GM12878 (cell line): Measurements from ENCODE around the gene FNDC3B.

Experiments used
- BHLHE40 ChIP-seq, 2 experiments: fragments of 450-650 bp in 1 of 2; IDR thresholded peaks; 2 replicates each; pipeline ENCODE4 v1.6.1; 2011 to 2017; ENCODE audit warnings: low read depth in 2 of 2, borderline replicate concordance in 1 of 2, improper control_type of control experiment in 1 of 2, low read length in 1 of 2, mild to moderate bottlenecking in 1 of 2
- CTCF ChIP-seq, 3 experiments: IDR thresholded peaks in 2 of 3; conservative IDR thresholded peaks in 1 of 3; 2 replicates each; pipeline ENCODE4 v1.5.1; 2011; ENCODE audit warnings: low read depth in 3 of 3, low read length in 3 of 3, mild to moderate bottlenecking in 3 of 3, control low read depth in 2 of 3, moderate library complexity in 2 of 3, inconsistent platforms in 1 of 3, mixed read lengths in 1 of 3; ENCODE audit not compliant: control insufficient read depth in 2 of 3, insufficient read depth in 1 of 3; ENCODE audit errors: extremely low read depth in 1 of 3
- POLR2A ChIP-seq: IDR thresholded peaks from 2 replicates; pipeline ENCODE4 v1.6.1; 2011; ENCODE audit warnings: low read depth, mild to moderate bottlenecking, low read length
- RCOR1 ChIP-seq: conservative IDR thresholded peaks from 2 replicates; pipeline ENCODE4 v1.6.1; 2012; ENCODE audit warnings: low read depth, low read length, improper control_type of control experiment
- YY1 ChIP-seq: IDR thresholded peaks from 2 replicates; pipeline ENCODE4 v1.6.1; 2011; ENCODE audit warnings: low read depth, mild to moderate bottlenecking, low read length

GRCh38 chr3:172310428-172310760, 271.0 kb downstream of the FNDC3B start:
- no peak for TF ChIP-seq RCOR1
- no peak for TF ChIP-seq YY1
- no peak for TF ChIP-seq BHLHE40 (IDR thresholded peaks at IDR 0.05; ENCODE audit: borderline replicate concordance in 1 of 2, low read depth in 2 of 2, low read length in 1 of 2)
- TF ChIP-seq CTCF (IDR thresholded peaks at IDR 0.05 in 2 of 3, conservative IDR thresholded peaks at IDR 0.05 in 1 of 3; ENCODE audit: control insufficient read depth in 2 of 3, extremely low read depth in 1 of 3, insufficient read depth in 1 of 3, low read depth in 3 of 3, low read length in 3 of 3), result no peak
- TF ChIP-seq POLR2A, result no peak
